ENCODE measurements around the gene PCDHB10.
"Not testable (repeated sequence)": the region's sequence is repeated elsewhere in the genome, so short reads cannot be mapped to it uniquely, and the experiment has no call there.

DNA sequence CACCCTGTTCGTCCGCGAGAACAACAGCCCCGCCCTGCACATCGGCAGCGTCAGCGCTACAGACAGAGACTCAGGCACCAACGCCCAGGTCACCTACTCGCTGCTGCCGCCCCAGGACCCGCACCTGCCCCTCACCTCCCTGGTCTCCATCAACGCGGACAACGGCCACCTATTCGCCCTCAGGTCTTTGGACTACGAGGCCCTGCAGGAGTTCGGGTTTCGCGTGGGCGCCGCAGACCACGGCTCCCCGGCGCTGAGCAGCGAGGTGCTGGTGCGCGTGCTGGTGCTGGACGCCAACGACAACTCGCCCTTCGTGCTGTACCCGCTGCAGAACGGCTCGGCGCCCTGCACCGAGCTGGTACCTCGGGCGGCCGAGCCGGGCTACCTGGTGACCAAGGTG lies 43.8 kb downstream of the PCDHB10 start:
- TF ChIP-seq, protein P1, sequence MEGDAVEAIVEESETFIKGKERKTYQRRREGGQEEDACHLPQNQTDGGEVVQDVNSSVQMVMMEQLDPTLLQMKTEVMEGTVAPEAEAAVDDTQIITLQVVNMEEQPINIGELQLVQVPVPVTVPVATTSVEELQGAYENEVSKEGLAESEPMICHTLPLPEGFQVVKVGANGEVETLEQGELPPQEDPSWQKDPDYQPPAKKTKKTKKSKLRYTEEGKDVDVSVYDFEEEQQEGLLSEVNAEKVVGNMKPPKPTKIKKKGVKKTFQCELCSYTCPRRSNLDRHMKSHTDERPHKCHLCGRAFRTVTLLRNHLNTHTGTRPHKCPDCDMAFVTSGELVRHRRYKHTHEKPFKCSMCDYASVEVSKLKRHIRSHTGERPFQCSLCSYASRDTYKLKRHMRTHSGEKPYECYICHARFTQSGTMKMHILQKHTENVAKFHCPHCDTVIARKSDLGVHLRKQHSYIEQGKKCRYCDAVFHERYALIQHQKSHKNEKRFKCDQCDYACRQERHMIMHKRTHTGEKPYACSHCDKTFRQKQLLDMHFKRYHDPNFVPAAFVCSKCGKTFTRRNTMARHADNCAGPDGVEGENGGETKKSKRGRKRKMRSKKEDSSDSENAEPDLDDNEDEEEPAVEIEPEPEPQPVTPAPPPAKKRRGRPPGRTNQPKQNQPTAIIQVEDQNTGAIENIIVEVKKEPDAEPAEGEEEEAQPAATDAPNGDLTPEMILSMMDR (IDR thresholded peaks at IDR 0.05), result not testable (repeated sequence)
- not testable (repeated sequence) for TF ChIP-seq POLR2A (IDR thresholded peaks at IDR 0.05)
